Gastroesophageal sphincter (tissue), 3 donors: ENCODE measurements around the gene BDKRB1.

Source experiments
- CTCF ChIP-seq, 4 experiments: fragments of 200-600 bp in 2 of 4; fragments of 450-650 bp in 2 of 4; sonication (generic) in 1 of 4; IDR thresholded peaks; one replicate each; pipeline ENCODE4 v1.5.1; 2017 to 2019; ENCODE audit warnings: antibody characterized with exemption in 4 of 4, mild to moderate bottlenecking in 2 of 4, moderate library complexity in 2 of 4
- POLR2A ChIP-seq, 2 donors: fragments of 450-650 bp; IDR thresholded peaks; one replicate each; pipeline ENCODE4 v1.6.1; 2017; ENCODE audit warnings: antibody characterized with exemption in 2 of 2, mild to moderate bottlenecking in 2 of 2, moderate library complexity in 1 of 2
- POLR2AphosphoS5 ChIP-seq: sonication (generic); formaldehyde crosslinking; IDR thresholded peaks from one replicate; pipeline ENCODE4 v1.6.1; 2017; ENCODE audit warnings: antibody characterized with exemption

- no peak for TF ChIP-seq CTCF (IDR thresholded peaks at IDR 0.05)
- no peak for TF ChIP-seq POLR2A (IDR thresholded peaks at IDR 0.05)
- TF ChIP-seq POLR2AphosphoS5 = no peak
Measured at GRCh38 chr14:96221109-96221650, 34.8 kb upstream of the BDKRB1 start.
